Measurements from ENCODE around the gene LSM2. TPM values are rescaled to one million over a fixed set of nuclear protein-coding genes. Genes with fewer than 3 reads are reported as not detected.

The LSM2 gene
- total and polyA plus RNA-seq, 3 donors from 2014 or later: 43.3 to 55.5 (median 49.6) TPM

GRCh38 chr6:31831350-31832215 is 24.8 kb upstream of the LSM2 start:
- WGBS, 2 donors: 84 to 85% methylated on average over 15 of the region's 15 CpGs
- no peaks in the 10 kb centered on the region for H3K36me3 ChIP-seq (ENCODE audit: low read depth, missing control alignments)
- intact Hi-C loops (cut with DNase I; ENCODE audit: low total_unique reads): loop anchor here (5.0 kb wide), 1 partner anchor 149 kb away; the partner anchor contains the start of gene LY6G5C
- no peak for DNase-seq
- H3K4me1 ChIP-seq: peaks cover 17% of the 10 kb centered on the region
- TF ChIP-seq POLR2A (IDR thresholded peaks at IDR 0.05) (no peak), CTCF (IDR thresholded peaks at IDR 0.05) (no peak)
- no peak overlapping the region for H3K4me3 ChIP-seq
- H3K27ac ChIP-seq: peak overlapping the region in 1 of 2 donors; percentile 14
- no peaks in the 10 kb centered on the region for H3K27me3 ChIP-seq
- no peaks in the 10 kb centered on the region for H3K9me3 ChIP-seq

- intact Hi-C loops (cut with DNase I; ENCODE audit: low total_unique reads): loop anchor here (5.0 kb wide), 1 partner anchor 149 kb away; the partner anchor contains the start of gene LY6G5C
- no peaks in the 10 kb centered on the region for H3K9me3 ChIP-seq
- TF ChIP-seq POLR2A (IDR thresholded peaks at IDR 0.05) (no peak), CTCF (IDR thresholded peaks at IDR 0.05) (no peak)
- H3K4me3 ChIP-seq: peak overlapping the region; percentile 42 to 63
- WGBS, 2 donors: 52 to 54% methylated on average over 6 of the region's 6 CpGs
- no peak for DNase-seq
- H3K4me1 ChIP-seq: peaks cover 17% of the 10 kb centered on the region
- H3K27ac ChIP-seq: peak overlapping the region; percentile 88 to 90
- no peaks in the 10 kb centered on the region for H3K27me3 ChIP-seq
- H3K36me3 ChIP-seq (ENCODE audit: low read depth, missing control alignments): no peaks in the 10 kb centered on the region
Observed at GRCh38 chr6:31830886-31831335, 24.1 kb upstream of the LSM2 start.

DNA sequence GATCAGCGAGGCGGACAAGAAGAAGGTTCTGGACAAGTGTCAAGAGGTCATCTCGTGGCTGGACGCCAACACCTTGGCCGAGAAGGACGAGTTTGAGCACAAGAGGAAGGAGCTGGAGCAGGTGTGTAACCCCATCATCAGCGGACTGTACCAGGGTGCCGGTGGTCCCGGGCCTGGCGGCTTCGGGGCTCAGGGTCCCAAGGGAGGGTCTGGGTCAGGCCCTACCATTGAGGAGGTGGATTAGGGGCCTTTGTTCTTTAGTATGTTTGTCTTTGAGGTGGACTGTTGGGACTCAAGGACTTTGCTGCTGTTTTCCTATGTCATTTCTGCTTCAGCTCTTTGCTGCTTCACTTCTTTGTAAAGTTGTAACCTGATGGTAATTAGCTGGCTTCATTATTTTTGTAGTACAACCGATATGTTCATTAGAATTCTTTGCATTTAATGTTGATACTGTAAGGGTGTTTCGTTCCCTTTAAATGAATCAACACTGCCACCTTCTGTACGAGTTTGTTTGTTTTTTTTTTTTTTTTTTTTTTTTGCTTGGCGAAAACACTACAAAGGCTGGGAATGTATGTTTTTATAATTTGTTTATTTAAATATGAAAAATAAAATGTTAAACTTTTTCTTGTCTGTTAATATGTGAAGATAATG is 23.0 kb upstream of the LSM2 start:
- Histone ChIP-seq H3K27me3 (no peaks in the 10 kb centered on the region), H3K4me3 (peak overlapping the region; percentile 42 to 63), H3K9me3 (no peaks in the 10 kb centered on the region), H3K27ac (peak overlapping the region; percentile 88 to 90), H3K4me1 (peaks cover 16% of the 10 kb centered on the region), H3K36me3 (ENCODE audit: low read depth, missing control alignments) (no peaks in the 10 kb centered on the region)
- DNase-seq: peak; percentile 57
- 0% methylated on average over 15 of the region's 15 CpGs for WGBS, 2 donors
- peak; percentile 2 to 35 (median 13) for TF ChIP-seq CTCF (IDR thresholded peaks at IDR 0.05)
- no peak for TF ChIP-seq POLR2A (IDR thresholded peaks at IDR 0.05)
- intact Hi-C loops (cut with DNase I; ENCODE audit: low total_unique reads): loop anchor here (5.0 kb wide), 1 partner anchor 147 kb away; the partner anchor contains the start of gene LY6G5C

GRCh38 chr6:31827286-31828079 is 20.7 kb upstream of the LSM2 start, which contains the start of gene HSPA1B:
TSS of gene HSPA1B (plus strand) at chr6:31827738. CDS start at chr6:31827951, 213 bp downstream.
- WGBS, 2 donors: 0 to 1% methylated on average over 28 to 50 of the region's 56 CpGs
- Histone ChIP-seq H3K9me3 (no peaks in the 10 kb centered on the region), H3K4me3 (peak within 1 kb of the TSS; percentile 55 to 69), H3K27me3 (no peaks in the 10 kb centered on the region), H3K27ac (peak within 1 kb of the TSS; percentile 96 to 99), H3K4me1 (peaks cover 24% of the 10 kb centered on the region), H3K36me3 (ENCODE audit: low read depth, missing control alignments) (no peaks in the 10 kb centered on the region)
- intact Hi-C loops (cut with DNase I; ENCODE audit: low total_unique reads): no loop called here
- TF ChIP-seq CTCF (IDR thresholded peaks at IDR 0.05): peak in 1 of 3 experiments; percentile 20
- TF ChIP-seq POLR2A (IDR thresholded peaks at IDR 0.05): peak; percentile 100
- peak; percentile 100 for DNase-seq
